Tibial artery (tissue), 4 donors: Measurements from ENCODE around the gene SEMA4B.

Source experiments
- DNase-seq, 2 donors: peaks; one replicate each; pipeline ENCODE4 v3.0.0-alpha.2; 2019
- H3K27ac ChIP-seq, 2 donors: fragments of 200-600 bp; sonication (generic) in 1 of 2; 1 replicate in 1 of 2; 2 replicates in 1 of 2; pipeline ENCODE4 v1.5.1; 2018 to 2019; ENCODE audit warnings: mild to moderate bottlenecking in 1 of 2
- H3K27me3 ChIP-seq, 2 donors: fragments of 200-600 bp; sonication (generic) in 1 of 2; one replicate each; pipeline versions ENCODE4 v1.5.1 to v1.6.0; 2016 to 2019
- H3K36me3 ChIP-seq, 3 donors: fragments of 200-600 bp; sonication (generic) in 2 of 3; one replicate each; pipeline ENCODE4 v1.5.1; 2016 to 2019; ENCODE audit warnings: mild to moderate bottlenecking in 2 of 3
- H3K4me1 ChIP-seq, 4 donors: fragments of 200-600 bp; sonication (generic) in 2 of 4; 1 replicate in 3 of 4; 2 replicates in 1 of 4; pipeline ENCODE4 v1.5.1; 2016 to 2019
- H3K4me3 ChIP-seq, 2 donors: fragments of 200-600 bp; sonication (generic) in 1 of 2; 1 replicate in 1 of 2; 2 replicates in 1 of 2; pipeline ENCODE4 v1.5.1; 2018 to 2019; ENCODE audit warnings: mild to moderate bottlenecking in 2 of 2
- H3K9me3 ChIP-seq, 3 donors: fragments of 200-600 bp; sonication (generic) in 1 of 3; one replicate each; pipeline ENCODE4 v1.5.1; 2016 to 2019
- CTCF ChIP-seq, 2 experiments: fragments of 200-600 bp in 1 of 2; fragments of 450-650 bp in 1 of 2; IDR thresholded peaks; one replicate each; pipeline ENCODE4 v1.5.1; 2017 to 2019; ENCODE audit warnings: antibody characterized with exemption in 2 of 2, mild to moderate bottlenecking in 1 of 2, moderate library complexity in 1 of 2
- intact Hi-C: fragments of 100-400 bp; cut with DNase I; formaldehyde crosslinking; loops from one replicate; pipeline ENCODE4 v1.15.0; 2023; ENCODE audit warnings: low total_unique reads

Gene SEMA4B

GRCh38 chr15:90201944-90202375, 830 bp downstream of the SEMA4B start:
- no peak for DNase-seq
- H3K9me3 ChIP-seq, result no peaks in the 10 kb centered on the region
- H3K4me3 ChIP-seq, result peak overlapping the region; percentile 71 to 96
- H3K27me3 ChIP-seq, result no peaks in the 10 kb centered on the region
- no peak for TF ChIP-seq CTCF (IDR thresholded peaks at IDR 0.05)
- H3K36me3 ChIP-seq, result peaks cover 0 to 17% (median 0%) of the 10 kb centered on the region in 3 donors
- H3K4me1 ChIP-seq, result peaks cover 0 to 55% (median 43%) of the 10 kb centered on the region in 4 donors
- H3K27ac ChIP-seq, result peak overlapping the region; percentile 74 to 84
- intact Hi-C loops, result loop anchor here (5.0 kb wide), 1 partner anchor 40 kb away; no protein-coding TSS in a partner anchor

DNA sequence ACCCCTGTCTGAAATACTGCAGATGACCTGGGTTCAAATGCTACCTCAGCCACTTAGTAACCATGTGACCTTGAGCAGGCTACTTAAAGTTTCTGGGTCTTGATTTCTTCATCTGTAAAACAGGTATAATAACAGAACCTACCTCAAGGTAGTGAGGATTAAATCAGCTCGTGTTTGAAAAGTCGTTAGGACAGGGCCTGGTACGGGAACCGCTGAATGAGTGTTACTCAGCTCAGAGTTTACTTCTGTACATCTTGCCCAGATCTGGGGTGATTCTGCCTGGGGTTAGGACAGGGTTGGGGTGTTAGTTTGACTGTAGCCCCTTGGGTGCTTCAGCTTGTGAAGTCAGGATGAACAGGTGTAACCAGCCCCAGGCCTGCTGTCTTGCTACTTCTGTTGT, 1.8 kb downstream of the SEMA4B start:
- intact Hi-C loops, result loop anchor here (5.0 kb wide), 1 partner anchor 41 kb away; no protein-coding TSS in a partner anchor
- Histone ChIP-seq H3K4me1 (peaks cover 0 to 55% (median 43%) of the 10 kb centered on the region in 4 donors), H3K27ac (no peak overlapping the region), H3K36me3 (peaks cover 0 to 24% (median 0%) of the 10 kb centered on the region in 3 donors), H3K4me3 (no peak overlapping the region), H3K27me3 (no peaks in the 10 kb centered on the region), H3K9me3 (no peaks in the 10 kb centered on the region)
- no peak for TF ChIP-seq CTCF (IDR thresholded peaks at IDR 0.05)
- DNase-seq, result no peak

DNA sequence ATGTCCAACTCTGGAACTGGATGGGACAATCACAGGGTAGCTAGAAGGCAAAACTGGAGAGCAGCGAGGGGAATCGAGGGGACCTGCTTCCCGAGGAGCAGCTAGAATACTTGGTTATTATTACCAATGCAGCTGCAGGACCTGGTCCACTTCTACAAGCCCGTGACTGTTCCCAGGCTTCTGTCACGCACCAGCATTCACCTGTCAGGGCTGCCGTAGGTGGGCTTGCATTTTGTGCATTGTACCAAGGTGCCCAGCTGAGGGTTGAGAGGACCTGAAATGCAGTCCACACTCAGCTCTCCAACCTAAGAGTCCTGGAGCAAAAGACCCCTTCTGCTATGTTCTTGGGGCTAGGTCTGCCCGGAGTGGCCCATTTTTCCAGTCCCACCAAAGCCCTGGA, 2.3 kb downstream of the SEMA4B start:
- Histone ChIP-seq H3K27me3 (no peaks in the 10 kb centered on the region), H3K4me1 (peaks cover 0 to 55% (median 43%) of the 10 kb centered on the region in 4 donors), H3K36me3 (peaks cover 0 to 24% (median 0%) of the 10 kb centered on the region in 3 donors), H3K27ac (no peak overlapping the region), H3K9me3 (no peaks in the 10 kb centered on the region), H3K4me3 (no peak overlapping the region)
- intact Hi-C loops, result loop anchor here (5.0 kb wide), 1 partner anchor 41 kb away; no protein-coding TSS in a partner anchor
- no peak for TF ChIP-seq CTCF (IDR thresholded peaks at IDR 0.05)
- DNase-seq, result no peak

- intact Hi-C loops, result loop anchor here (5.0 kb wide), 1 partner anchor 42 kb away; no protein-coding TSS in a partner anchor
- no peaks in the 10 kb centered on the region for H3K9me3 ChIP-seq
- H3K36me3 ChIP-seq, result peaks cover 0 to 24% (median 0%) of the 10 kb centered on the region in 3 donors
- TF ChIP-seq CTCF (IDR thresholded peaks at IDR 0.05), result no peak
- H3K27me3 ChIP-seq, result no peaks in the 10 kb centered on the region
- no peak overlapping the region for H3K27ac ChIP-seq
- peaks cover 0 to 55% (median 43%) of the 10 kb centered on the region in 4 donors for H3K4me1 ChIP-seq
- H3K4me3 ChIP-seq, result no peak overlapping the region
- peak; percentile 65 to 91 for DNase-seq
These were observed 2.8 kb downstream of the SEMA4B start for GRCh38 chr15:90203922-90204321.

DNA sequence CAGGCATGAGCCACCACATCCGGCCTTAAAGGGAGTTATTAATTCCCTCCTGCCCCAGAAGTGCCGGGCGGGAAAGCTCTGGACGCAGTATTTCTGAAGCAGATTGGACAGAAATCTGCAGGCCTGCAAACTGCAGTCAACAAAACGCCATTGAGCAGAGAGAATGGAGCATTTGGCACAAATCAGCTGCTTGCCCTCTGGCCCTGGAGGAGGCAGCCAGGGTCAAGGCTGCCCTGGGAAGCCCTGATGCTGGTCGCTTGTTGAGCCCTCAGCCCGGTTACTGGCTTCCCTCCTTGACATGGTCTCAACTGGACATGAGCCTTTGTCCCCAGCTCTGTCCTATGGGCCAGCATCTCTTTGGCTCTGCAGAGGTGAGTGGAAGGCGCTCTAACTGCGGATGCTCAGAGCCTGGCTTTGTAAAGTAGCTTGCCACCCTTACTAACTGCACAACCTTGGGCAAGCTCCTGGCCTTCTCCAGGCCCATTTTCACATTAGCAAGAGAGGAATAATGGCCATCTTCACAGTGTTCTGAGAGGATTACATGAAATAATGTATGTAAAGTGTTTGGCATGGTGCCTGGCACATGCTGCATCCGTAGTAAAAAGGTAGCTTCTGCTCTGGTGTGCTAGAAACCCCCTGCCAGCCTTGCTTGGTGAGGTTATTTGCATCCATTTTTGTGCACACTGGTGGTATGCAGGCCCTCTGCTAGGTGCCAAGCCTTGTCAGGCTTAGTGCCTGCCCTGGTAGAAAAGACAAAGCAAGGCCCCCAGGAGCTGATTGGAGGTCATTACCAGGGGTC, 4.1 kb downstream of the SEMA4B start:
- TF ChIP-seq CTCF (IDR thresholded peaks at IDR 0.05), result no peak
- intact Hi-C loops, result no loop called here
- Histone ChIP-seq H3K27ac (no peak overlapping the region), H3K36me3 (peaks cover 0 to 33% (median 0%) of the 10 kb centered on the region in 3 donors), H3K4me3 (no peak overlapping the region), H3K9me3 (no peaks in the 10 kb centered on the region), H3K27me3 (no peaks in the 10 kb centered on the region), H3K4me1 (peaks cover 0 to 55% (median 43%) of the 10 kb centered on the region in 4 donors)
- DNase-seq, result no peak
